WTC11 (cell line): Measurements from ENCODE around the gene ATF5. TPM values are rescaled to one million over a fixed set of nuclear protein-coding genes. Genes with fewer than 3 reads are reported as not detected.

Source experiments
- ATAC-seq: fragments of 200-7000 bp; cut with Tn5 transposase; 2 replicates; pipeline ENCODE4 v1.10.0; 2021; ENCODE audit warnings: mild to moderate bottlenecking, moderate library complexity
- CTCF ChIA-PET: fragments of 300-600 bp; sonication (Branson Sonifier 250); formaldehyde crosslinking; loops from one replicate; lab custom pipeline; 2021; ENCODE audit warnings: antibody characterized with exemption; lab: Charles Lee
- POLR2A ChIA-PET: fragments of 350-600 bp; sonication (Branson Sonifier 250); formaldehyde crosslinking; loops from one replicate; lab custom pipeline; 2021; ENCODE audit warnings: antibody characterized with exemption; lab: Charles Lee
- DNase-seq: peaks from one replicate; pipeline ENCODE4 v3.0.0; 2021; ENCODE audit warnings: low spot score
- H3K27ac Mint-ChIP-seq: 2 replicates; pipeline ENCODE4 v1.8.0; 2021; ENCODE audit warnings: mixed read lengths
- H3K27me3 Mint-ChIP-seq: 2 replicates; pipeline ENCODE4 v1.8.0; 2021; ENCODE audit warnings: low read depth, mild to moderate bottlenecking, moderate library complexity, mixed read lengths
- H3K36me3 Mint-ChIP-seq: 2 replicates; pipeline ENCODE4 v1.8.0; 2021; ENCODE audit warnings: mixed read lengths
- H3K4me1 Mint-ChIP-seq: 2 replicates; pipeline ENCODE4 v1.8.0; 2022; ENCODE audit warnings: mixed read lengths
- H3K4me3 Mint-ChIP-seq: 2 replicates; pipeline ENCODE4 v1.8.0; 2021; ENCODE audit warnings: mild to moderate bottlenecking, moderate library complexity, mixed read lengths
- H3K9me3 Mint-ChIP-seq: 2 replicates; pipeline ENCODE4 v1.8.0; 2021; ENCODE audit warnings: mixed read lengths
- EMX1 ChIP-seq: fragments of 250-450 bp; sonication (Bioruptor Pico); IDR thresholded peaks from 2 replicates; pipeline ENCODE4 v1.8.0; 2021; ENCODE audit warnings: mild to moderate bottlenecking
- FOXJ3 ChIP-seq: sonication (generic); formaldehyde crosslinking; IDR thresholded peaks from 2 replicates; pipeline ENCODE4 v1.9.0; 2021; ENCODE audit warnings: missing genetic modification reagents, mild to moderate bottlenecking, borderline replicate concordance
- GABPB1 ChIP-seq: sonication (generic); formaldehyde crosslinking; IDR thresholded peaks from 2 replicates; pipeline ENCODE4 v1.8.1; 2023; ENCODE audit warnings: mild to moderate bottlenecking, missing genetic modification reagents
- NFYB ChIP-seq: sonication (generic); formaldehyde crosslinking; conservative IDR thresholded peaks from 2 replicates; pipeline ENCODE4 v1.8.0; 2022; ENCODE audit warnings: low read depth, missing genetic modification reagents
- total RNA-seq: library from RNA; stranded (reverse); gene quantifications from 3 replicates; pipeline ENCODE4 v1.2.3, GENCODE V29; 2021
- TF ChIP-seq, protein P1 (sequence below): sonication (generic); formaldehyde crosslinking; IDR thresholded peaks from 2 replicates; pipeline ENCODE4 v1.8.1; 2023; ENCODE audit warnings: mild to moderate bottlenecking, missing genetic modification reagents, borderline replicate concordance
- TF ChIP-seq, protein P2 (sequence below): sonication (generic); formaldehyde crosslinking; conservative IDR thresholded peaks from 2 replicates; pipeline ENCODE4 v1.8.1; 2022; ENCODE audit warnings: mild to moderate bottlenecking, missing genetic modification reagents
- TF ChIP-seq, protein P3 (sequence below): fragments of 250-450 bp; sonication (Bioruptor Pico); IDR thresholded peaks from 2 replicates; pipeline ENCODE4 v1.9.0; 2021; ENCODE audit warnings: moderate library complexity, mild to moderate bottlenecking, inconsistent platforms, borderline replicate concordance
- TF ChIP-seq, protein P4 (sequence below): sonication (generic); formaldehyde crosslinking; IDR thresholded peaks from 2 replicates; pipeline ENCODE4 v1.8.0; 2022; ENCODE audit warnings: mild to moderate bottlenecking, missing genetic modification reagents
- TF ChIP-seq, protein P5 (sequence below): fragments of 250-450 bp; sonication (Bioruptor Pico); IDR thresholded peaks from 2 replicates; pipeline ENCODE4 v1.8.0; 2021; ENCODE audit warnings: mild to moderate bottlenecking
- TF ChIP-seq, protein P6 (sequence below): sonication (generic); formaldehyde crosslinking; IDR thresholded peaks from 2 replicates; pipeline ENCODE4 v1.8.1; 2023; ENCODE audit warnings: mild to moderate bottlenecking, missing genetic modification reagents
- TF ChIP-seq, protein P7 (sequence below): sonication (generic); formaldehyde crosslinking; IDR thresholded peaks from 2 replicates; pipeline ENCODE4 v1.8.0; 2022; ENCODE audit warnings: mild to moderate bottlenecking, missing genetic modification reagents
- TF ChIP-seq, protein P8 (sequence below): sonication (generic); formaldehyde crosslinking; IDR thresholded peaks from 2 replicates; pipeline ENCODE4 v1.8.1; 2022; ENCODE audit warnings: missing genetic modification reagents, borderline replicate concordance
- TF ChIP-seq, protein P9 (sequence below): fragments of 250-450 bp; sonication (Bioruptor Pico); conservative IDR thresholded peaks from 2 replicates; pipeline ENCODE4 v1.9.0; 2021; ENCODE audit warnings: mild to moderate bottlenecking

Gene ATF5
- total RNA-seq, 1 experiment from 2014 or later: 10.8 TPM

DNA sequence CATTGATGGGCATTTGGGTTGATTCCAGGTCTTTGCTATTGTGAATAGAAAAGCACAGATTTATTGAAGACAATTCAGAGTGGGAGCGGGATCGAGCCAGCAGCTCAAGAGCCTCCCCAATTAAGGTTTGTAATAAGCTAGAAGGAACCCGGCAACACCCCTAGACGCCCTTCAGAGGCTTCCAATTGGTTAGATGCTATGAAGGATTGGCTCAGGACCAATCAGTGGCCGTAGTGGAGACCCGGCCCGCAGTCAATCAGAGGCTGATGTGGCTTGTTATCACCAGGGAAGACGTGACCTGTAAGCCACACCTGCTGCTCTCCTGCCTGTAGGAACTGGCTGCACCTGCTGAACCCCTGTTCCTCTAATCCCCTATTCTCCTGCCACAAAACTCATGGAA is 17.4 kb downstream of the ATF5 start:
- Mint-ChIP-seq H3K4me3 (no peak overlapping the region), H3K36me3 (no peaks in the 10 kb centered on the region), H3K4me1 (no peaks in the 10 kb centered on the region), H3K27ac (no peak overlapping the region), H3K9me3 (peaks cover 3% of the 10 kb centered on the region; the same call in 1 of the 2 replicates), H3K27me3 (no peaks in the 10 kb centered on the region; the same call in 1 of the 2 replicates)
- DNase-seq (no peak), ATAC-seq (peak; percentile 72)
- POLR2A ChIA-PET: no interaction called here
- CTCF ChIA-PET: interaction anchor here (0.5 to 0.8 kb wide), 3 partner anchors 9 to 1757 kb away, joined by 3 to 4 read pairs (median 4); no protein-coding TSS in a partner anchor
- TF ChIP-seq NFYB (peak; percentile 66), FOXJ3 (no peak)

DNA sequence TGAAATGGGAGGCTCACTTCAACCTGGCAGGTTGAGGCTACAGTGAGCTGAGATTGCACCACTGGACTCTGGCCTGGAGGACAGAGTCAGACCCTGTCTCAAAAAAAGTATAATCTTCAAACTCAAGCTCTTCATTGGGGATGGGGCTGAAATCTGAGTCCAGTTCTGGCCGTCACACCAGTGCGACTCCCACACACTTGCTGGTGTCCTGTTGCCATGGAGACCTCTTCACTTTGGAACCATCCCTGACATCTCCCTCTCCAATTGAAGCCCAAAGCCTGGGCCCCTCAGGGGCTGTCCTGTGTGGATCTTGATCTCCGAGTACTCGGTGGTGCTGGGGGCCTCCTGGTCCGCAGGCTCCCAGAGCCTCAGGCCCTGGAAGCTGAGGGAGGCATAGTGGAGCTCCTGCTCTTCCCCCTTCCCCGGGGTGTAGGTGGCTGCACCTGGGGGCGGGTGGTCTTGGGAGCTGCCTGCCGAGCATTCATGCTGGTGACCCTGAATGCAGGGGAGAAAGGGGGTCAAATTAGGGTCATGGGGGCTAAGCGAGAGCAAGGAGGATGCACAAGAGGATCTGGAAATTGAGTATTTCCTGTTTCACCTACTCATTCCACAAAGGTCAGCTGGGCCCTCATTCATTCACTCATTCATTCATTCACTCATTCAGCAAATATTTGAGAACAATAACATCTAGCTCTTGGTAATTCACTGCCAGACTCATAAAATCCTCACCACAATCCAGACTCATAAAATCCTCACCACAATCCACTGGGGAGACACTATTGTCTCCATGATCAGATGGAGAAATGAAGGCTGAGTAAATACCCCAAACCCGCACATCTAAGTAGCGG is 21.0 kb downstream of the ATF5 start:
- H3K27ac Mint-ChIP-seq: no peak overlapping the region
- ChIA-PET CTCF (interaction anchor here (3.1 kb wide), 1 partner anchor 12 kb away, joined by 8 read pairs; no protein-coding TSS in a partner anchor), POLR2A (no interaction called here)
- H3K36me3 Mint-ChIP-seq: no peaks in the 10 kb centered on the region
- TF ChIP-seq, protein P1, sequence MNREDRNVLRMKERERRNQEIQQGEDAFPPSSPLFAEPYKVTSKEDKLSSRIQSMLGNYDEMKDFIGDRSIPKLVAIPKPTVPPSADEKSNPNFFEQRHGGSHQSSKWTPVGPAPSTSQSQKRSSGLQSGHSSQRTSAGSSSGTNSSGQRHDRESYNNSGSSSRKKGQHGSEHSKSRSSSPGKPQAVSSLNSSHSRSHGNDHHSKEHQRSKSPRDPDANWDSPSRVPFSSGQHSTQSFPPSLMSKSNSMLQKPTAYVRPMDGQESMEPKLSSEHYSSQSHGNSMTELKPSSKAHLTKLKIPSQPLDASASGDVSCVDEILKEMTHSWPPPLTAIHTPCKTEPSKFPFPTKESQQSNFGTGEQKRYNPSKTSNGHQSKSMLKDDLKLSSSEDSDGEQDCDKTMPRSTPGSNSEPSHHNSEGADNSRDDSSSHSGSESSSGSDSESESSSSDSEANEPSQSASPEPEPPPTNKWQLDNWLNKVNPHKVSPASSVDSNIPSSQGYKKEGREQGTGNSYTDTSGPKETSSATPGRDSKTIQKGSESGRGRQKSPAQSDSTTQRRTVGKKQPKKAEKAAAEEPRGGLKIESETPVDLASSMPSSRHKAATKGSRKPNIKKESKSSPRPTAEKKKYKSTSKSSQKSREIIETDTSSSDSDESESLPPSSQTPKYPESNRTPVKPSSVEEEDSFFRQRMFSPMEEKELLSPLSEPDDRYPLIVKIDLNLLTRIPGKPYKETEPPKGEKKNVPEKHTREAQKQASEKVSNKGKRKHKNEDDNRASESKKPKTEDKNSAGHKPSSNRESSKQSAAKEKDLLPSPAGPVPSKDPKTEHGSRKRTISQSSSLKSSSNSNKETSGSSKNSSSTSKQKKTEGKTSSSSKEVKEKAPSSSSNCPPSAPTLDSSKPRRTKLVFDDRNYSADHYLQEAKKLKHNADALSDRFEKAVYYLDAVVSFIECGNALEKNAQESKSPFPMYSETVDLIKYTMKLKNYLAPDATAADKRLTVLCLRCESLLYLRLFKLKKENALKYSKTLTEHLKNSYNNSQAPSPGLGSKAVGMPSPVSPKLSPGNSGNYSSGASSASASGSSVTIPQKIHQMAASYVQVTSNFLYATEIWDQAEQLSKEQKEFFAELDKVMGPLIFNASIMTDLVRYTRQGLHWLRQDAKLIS (CRISPR knock-in tag): no peak
- no peak for TF ChIP-seq EMX1 (CRISPR knock-in tag)
- peaks cover 23% of the 10 kb centered on the region for H3K4me1 Mint-ChIP-seq
- H3K27me3 Mint-ChIP-seq: no peaks in the 10 kb centered on the region; the same call in 1 of the 2 replicates
- DNase-seq (no peak), ATAC-seq (no peak)
- peaks cover 11% of the 10 kb centered on the region; the same call in 1 of the 2 replicates for H3K9me3 Mint-ChIP-seq
- H3K4me3 Mint-ChIP-seq: no peak overlapping the region

DNA sequence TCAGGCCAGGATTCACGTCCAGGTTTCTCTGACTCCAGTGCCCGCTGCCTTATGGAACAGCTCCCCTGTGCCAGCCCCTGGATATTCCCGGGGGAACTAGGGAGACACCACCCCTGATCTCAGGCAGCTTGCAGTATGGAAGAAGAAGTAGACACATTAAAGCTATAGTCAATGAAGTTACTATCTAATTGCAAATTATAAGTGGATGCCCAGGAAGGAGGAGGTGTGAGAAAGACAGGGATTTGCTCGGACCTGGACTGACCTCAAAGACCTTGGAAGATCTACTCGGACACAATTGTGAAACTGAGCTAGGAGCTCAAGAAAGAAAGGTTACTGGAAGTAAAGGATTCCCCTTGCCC is 21.6 kb downstream of the ATF5 start:
- DNase-seq (no peak), ATAC-seq (no peak)
- H3K27ac Mint-ChIP-seq: no peak overlapping the region
- ChIA-PET CTCF (interaction anchor here (3.1 kb wide), 1 partner anchor 13 kb away, joined by 8 read pairs; no protein-coding TSS in a partner anchor), POLR2A (no interaction called here)
- no peaks in the 10 kb centered on the region for H3K36me3 Mint-ChIP-seq
- H3K27me3 Mint-ChIP-seq: no peaks in the 10 kb centered on the region
- H3K4me1 Mint-ChIP-seq: peaks cover 27% of the 10 kb centered on the region
- H3K4me3 Mint-ChIP-seq: no peak overlapping the region
- peaks cover 9% of the 10 kb centered on the region; the same call in 1 of the 2 replicates for H3K9me3 Mint-ChIP-seq
- TF ChIP-seq, protein P2, sequence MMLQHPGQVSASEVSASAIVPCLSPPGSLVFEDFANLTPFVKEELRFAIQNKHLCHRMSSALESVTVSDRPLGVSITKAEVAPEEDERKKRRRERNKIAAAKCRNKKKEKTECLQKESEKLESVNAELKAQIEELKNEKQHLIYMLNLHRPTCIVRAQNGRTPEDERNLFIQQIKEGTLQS (CRISPR knock-in tag): no peak
- TF ChIP-seq, protein P3, sequence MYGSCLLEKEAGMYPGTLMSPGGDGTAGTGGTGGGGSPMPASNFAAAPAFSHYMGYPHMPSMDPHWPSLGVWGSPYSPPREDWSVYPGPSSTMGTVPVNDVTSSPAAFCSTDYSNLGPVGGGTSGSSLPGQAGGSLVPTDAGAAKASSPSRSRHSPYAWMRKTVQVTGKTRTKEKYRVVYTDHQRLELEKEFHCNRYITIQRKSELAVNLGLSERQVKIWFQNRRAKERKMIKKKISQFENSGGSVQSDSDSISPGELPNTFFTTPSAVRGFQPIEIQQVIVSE (CRISPR knock-in tag): no peak
- TF ChIP-seq, protein P4, sequence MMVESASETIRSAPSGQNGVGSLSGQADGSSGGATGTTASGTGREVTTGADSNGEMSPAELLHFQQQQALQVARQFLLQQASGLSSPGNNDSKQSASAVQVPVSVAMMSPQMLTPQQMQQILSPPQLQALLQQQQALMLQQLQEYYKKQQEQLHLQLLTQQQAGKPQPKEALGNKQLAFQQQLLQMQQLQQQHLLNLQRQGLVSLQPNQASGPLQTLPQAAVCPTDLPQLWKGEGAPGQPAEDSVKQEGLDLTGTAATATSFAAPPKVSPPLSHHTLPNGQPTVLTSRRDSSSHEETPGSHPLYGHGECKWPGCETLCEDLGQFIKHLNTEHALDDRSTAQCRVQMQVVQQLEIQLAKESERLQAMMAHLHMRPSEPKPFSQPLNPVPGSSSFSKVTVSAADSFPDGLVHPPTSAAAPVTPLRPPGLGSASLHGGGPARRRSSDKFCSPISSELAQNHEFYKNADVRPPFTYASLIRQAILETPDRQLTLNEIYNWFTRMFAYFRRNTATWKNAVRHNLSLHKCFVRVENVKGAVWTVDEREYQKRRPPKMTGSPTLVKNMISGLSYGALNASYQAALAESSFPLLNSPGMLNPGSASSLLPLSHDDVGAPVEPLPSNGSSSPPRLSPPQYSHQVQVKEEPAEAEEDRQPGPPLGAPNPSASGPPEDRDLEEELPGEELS (CRISPR knock-in tag): no peak
- TF ChIP-seq, protein P5, sequence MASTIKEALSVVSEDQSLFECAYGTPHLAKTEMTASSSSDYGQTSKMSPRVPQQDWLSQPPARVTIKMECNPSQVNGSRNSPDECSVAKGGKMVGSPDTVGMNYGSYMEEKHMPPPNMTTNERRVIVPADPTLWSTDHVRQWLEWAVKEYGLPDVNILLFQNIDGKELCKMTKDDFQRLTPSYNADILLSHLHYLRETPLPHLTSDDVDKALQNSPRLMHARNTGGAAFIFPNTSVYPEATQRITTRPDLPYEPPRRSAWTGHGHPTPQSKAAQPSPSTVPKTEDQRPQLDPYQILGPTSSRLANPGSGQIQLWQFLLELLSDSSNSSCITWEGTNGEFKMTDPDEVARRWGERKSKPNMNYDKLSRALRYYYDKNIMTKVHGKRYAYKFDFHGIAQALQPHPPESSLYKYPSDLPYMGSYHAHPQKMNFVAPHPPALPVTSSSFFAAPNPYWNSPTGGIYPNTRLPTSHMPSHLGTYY: no peak
- TF ChIP-seq, protein P6, sequence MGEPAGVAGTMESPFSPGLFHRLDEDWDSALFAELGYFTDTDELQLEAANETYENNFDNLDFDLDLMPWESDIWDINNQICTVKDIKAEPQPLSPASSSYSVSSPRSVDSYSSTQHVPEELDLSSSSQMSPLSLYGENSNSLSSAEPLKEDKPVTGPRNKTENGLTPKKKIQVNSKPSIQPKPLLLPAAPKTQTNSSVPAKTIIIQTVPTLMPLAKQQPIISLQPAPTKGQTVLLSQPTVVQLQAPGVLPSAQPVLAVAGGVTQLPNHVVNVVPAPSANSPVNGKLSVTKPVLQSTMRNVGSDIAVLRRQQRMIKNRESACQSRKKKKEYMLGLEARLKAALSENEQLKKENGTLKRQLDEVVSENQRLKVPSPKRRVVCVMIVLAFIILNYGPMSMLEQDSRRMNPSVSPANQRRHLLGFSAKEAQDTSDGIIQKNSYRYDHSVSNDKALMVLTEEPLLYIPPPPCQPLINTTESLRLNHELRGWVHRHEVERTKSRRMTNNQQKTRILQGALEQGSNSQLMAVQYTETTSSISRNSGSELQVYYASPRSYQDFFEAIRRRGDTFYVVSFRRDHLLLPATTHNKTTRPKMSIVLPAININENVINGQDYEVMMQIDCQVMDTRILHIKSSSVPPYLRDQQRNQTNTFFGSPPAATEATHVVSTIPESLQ: no peak
- no peak for TF ChIP-seq GABPB1 (CRISPR knock-in tag)
- TF ChIP-seq, protein P7, sequence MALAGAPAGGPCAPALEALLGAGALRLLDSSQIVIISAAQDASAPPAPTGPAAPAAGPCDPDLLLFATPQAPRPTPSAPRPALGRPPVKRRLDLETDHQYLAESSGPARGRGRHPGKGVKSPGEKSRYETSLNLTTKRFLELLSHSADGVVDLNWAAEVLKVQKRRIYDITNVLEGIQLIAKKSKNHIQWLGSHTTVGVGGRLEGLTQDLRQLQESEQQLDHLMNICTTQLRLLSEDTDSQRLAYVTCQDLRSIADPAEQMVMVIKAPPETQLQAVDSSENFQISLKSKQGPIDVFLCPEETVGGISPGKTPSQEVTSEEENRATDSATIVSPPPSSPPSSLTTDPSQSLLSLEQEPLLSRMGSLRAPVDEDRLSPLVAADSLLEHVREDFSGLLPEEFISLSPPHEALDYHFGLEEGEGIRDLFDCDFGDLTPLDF (CRISPR knock-in tag): no peak
- TF ChIP-seq, protein P8, sequence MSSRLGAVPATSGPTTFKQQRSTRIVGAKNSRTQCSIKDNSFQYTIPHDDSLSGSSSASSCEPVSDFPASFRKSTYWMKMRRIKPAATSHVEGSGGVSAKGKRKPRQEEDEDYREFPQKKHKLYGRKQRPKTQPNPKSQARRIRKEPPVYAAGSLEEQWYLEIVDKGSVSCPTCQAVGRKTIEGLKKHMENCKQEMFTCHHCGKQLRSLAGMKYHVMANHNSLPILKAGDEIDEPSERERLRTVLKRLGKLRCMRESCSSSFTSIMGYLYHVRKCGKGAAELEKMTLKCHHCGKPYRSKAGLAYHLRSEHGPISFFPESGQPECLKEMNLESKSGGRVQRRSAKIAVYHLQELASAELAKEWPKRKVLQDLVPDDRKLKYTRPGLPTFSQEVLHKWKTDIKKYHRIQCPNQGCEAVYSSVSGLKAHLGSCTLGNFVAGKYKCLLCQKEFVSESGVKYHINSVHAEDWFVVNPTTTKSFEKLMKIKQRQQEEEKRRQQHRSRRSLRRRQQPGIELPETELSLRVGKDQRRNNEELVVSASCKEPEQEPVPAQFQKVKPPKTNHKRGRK: no peak
- TF ChIP-seq FOXJ3: no peak
- TF ChIP-seq, protein P9, sequence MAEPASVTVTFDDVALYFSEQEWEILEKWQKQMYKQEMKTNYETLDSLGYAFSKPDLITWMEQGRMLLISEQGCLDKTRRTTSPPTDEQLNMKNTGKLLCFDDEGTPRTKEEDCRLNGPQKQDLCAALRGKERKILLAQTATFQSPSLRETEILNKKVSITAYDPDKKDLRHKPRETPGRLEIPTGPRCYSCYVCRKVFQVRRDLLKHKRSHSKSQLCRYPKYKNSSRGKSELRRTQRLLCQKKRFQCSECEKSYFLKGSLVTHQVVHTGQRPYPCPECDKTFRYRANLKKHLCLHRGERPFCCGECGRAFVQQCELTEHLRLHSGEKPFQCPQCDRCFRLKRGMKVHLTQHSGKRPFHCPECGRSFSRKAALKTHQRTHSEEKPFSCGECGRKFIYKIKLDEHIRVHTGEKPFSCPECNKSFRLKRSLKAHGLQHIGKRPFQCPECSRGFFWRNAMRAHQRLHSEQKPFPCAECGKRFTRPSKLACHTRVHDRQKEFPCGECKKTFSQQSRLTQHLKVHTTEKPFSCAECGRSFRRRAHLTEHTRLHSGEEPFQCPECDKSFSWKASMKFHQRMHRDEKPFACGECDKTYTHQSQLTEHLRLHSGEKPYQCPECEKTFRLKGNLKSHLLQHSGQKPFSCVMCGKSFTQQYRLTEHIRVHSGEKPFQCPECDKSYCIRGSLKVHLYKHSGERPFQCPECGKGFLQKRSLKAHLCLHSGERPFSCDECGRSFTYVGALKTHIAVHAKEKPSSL: no peak
